B cell (primary cell): ENCODE results near the gene EEFSEC.

ENCODE experiments used
- EZH2 ChIP-seq: IDR thresholded peaks from 2 replicates; pipeline ENCODE4 v1.6.1; 2012; ENCODE audit warnings: borderline replicate concordance, low read depth, mild to moderate bottlenecking, moderate library complexity, low read length; ENCODE audit not compliant: insufficient read depth, poor library complexity, severe bottlenecking
- TF ChIP-seq, protein P1 (sequence below): fragments of 200-600 bp; IDR thresholded peaks from one replicate; pipeline ENCODE4 v1.8.0; 2022; ENCODE audit warnings: antibody characterized with exemption, mild to moderate bottlenecking

DNA sequence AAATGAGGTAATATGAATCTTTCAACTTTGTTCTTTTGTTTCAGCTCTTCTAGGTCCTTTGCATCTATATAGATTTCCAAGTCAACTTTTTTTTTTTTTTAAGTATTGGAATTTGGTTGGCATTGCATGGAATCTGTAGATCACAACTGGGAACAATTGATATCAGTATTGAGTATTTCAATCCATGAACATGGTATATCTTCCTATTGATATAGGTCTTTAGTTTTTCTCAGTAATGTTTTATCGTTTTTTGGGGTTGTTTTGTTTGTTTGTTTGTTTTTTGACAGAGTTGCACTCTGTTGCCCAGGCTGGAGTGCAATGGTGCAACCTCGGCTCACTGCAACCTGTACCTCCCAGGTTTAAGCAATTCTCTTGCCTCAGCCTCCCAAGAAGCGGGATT is 137.2 kb downstream of the EEFSEC start:
- TF ChIP-seq, protein P1, sequence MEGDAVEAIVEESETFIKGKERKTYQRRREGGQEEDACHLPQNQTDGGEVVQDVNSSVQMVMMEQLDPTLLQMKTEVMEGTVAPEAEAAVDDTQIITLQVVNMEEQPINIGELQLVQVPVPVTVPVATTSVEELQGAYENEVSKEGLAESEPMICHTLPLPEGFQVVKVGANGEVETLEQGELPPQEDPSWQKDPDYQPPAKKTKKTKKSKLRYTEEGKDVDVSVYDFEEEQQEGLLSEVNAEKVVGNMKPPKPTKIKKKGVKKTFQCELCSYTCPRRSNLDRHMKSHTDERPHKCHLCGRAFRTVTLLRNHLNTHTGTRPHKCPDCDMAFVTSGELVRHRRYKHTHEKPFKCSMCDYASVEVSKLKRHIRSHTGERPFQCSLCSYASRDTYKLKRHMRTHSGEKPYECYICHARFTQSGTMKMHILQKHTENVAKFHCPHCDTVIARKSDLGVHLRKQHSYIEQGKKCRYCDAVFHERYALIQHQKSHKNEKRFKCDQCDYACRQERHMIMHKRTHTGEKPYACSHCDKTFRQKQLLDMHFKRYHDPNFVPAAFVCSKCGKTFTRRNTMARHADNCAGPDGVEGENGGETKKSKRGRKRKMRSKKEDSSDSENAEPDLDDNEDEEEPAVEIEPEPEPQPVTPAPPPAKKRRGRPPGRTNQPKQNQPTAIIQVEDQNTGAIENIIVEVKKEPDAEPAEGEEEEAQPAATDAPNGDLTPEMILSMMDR: no peak
- TF ChIP-seq EZH2: no peak
